GM23338 (cell line): ENCODE results near the gene GJC1.

Experiments
- CREB1 ChIP-seq: fragments of 250-450 bp; sonication (Bioruptor Pico); IDR thresholded peaks from 2 replicates; pipeline ENCODE4 v1.5.0; 2020; ENCODE audit warnings: low read depth, mild to moderate bottlenecking, moderate library complexity
- CTCF ChIP-seq, 2 experiments: fragments of 200-600 bp in 1 of 2; sonication (generic) in 1 of 2; conservative IDR thresholded peaks; 2 replicates each; pipeline versions ENCODE4 v1.5.1 to v1.6.1; 2016 to 2017; ENCODE audit warnings: antibody characterized with exemption in 2 of 2, low read depth in 2 of 2, mild to moderate bottlenecking in 2 of 2, moderate library complexity in 1 of 2
- ETS1 ChIP-seq: IDR thresholded peaks from 2 replicates; pipeline ENCODE4 v1.6.1; 2016; ENCODE audit warnings: antibody characterized with exemption
- EZH2 ChIP-seq: fragments of 200-600 bp; sonication (generic); IDR thresholded peaks from one replicate; pipeline ENCODE4 v1.8.0; 2017; ENCODE audit warnings: antibody characterized with exemption, mild to moderate bottlenecking, low read depth; ENCODE audit not compliant: unreplicated experiment
- EZH2phosphoT487 ChIP-seq: fragments of 200-600 bp; sonication (generic); IDR thresholded peaks from one replicate; pipeline ENCODE4 v1.8.1; 2018; ENCODE audit warnings: antibody characterized with exemption; ENCODE audit not compliant: unreplicated experiment
- POLR2AphosphoS5 ChIP-seq: IDR thresholded peaks from 2 replicates; pipeline ENCODE4 v1.6.1; 2016; ENCODE audit warnings: antibody characterized with exemption, low read depth
- REST ChIP-seq: IDR thresholded peaks from one replicate; pipeline ENCODE4 v1.6.1; 2018; ENCODE audit warnings: antibody characterized with exemption; ENCODE audit not compliant: unreplicated experiment
- STAT1 ChIP-seq: IDR thresholded peaks from one replicate; pipeline ENCODE4 v1.6.1; 2016; ENCODE audit warnings: antibody characterized with exemption; ENCODE audit not compliant: unreplicated experiment
- ZNF331 ChIP-seq: fragments of 250-450 bp; sonication (Bioruptor Pico); IDR thresholded peaks from 2 replicates; pipeline ENCODE4 v1.5.0; 2020; ENCODE audit warnings: low read depth, mild to moderate bottlenecking, moderate library complexity
- ZNF462 ChIP-seq: fragments of 250-450 bp; sonication (Bioruptor Pico); IDR thresholded peaks from 2 replicates; pipeline ENCODE4 v1.5.0; 2020; ENCODE audit warnings: mild to moderate bottlenecking, moderate library complexity

GRCh38 chr17:44752953-44753861 is 76.9 kb downstream of the GJC1 start:
- no peak for TF ChIP-seq CTCF (conservative IDR thresholded peaks at IDR 0.05; ENCODE audit: low read depth in 2 of 2)
- no peak for TF ChIP-seq EZH2
- TF ChIP-seq POLR2AphosphoS5 = no peak
- no peak for TF ChIP-seq ETS1
- no peak for TF ChIP-seq EZH2phosphoT487
- no peak for TF ChIP-seq REST
- TF ChIP-seq ZNF331 (CRISPR knock-in tag) = no peak
- TF ChIP-seq CREB1 (CRISPR knock-in tag) = no peak
- TF ChIP-seq STAT1 = no peak
- TF ChIP-seq ZNF462 (CRISPR knock-in tag) = no peak
